A673 (cell line): Measurements from ENCODE around the gene GABARAPL2. TPM values are rescaled to one million over a fixed set of nuclear protein-coding genes. Genes with fewer than 3 reads are reported as not detected.
"Not testable (repeated sequence)": the region's sequence is repeated elsewhere in the genome, so short reads cannot be mapped to it uniquely, and the experiment has no call there.

Experiments used
- BruUV-seq: library from RNA; stranded (reverse); fragments of 400-500 nt; replicated peaks from 2 replicates; lab custom pipeline; 2021; lab: Mats Ljungman, UMichigan
- CTCF ChIA-PET: fragments of 300-600 bp; sonication (Branson Sonifier 250); formaldehyde crosslinking; loops from one replicate; lab custom pipeline; 2022; ENCODE audit warnings: antibody characterized with exemption; lab: Charles Lee
- POLR2A ChIA-PET: fragments of 300-600 bp; sonication (Branson Sonifier 250); formaldehyde crosslinking; loops from one replicate; lab custom pipeline; 2022; ENCODE audit warnings: antibody characterized with exemption; ENCODE audit not compliant: low non-redundant PET; lab: Charles Lee
- DNase-seq: peaks from one replicate; pipeline ENCODE4 v3.0.0-alpha.2; 2015; ENCODE audit warnings: low spot score
- H3K27ac ChIP-seq: fragments of 200-600 bp; sonication (generic); 2 replicates; pipeline ENCODE4 v1.5.1; 2016; ENCODE audit warnings: mixed run types, low read depth, mild to moderate bottlenecking, mixed read lengths, antibody characterized with exemption, low read length; ENCODE audit not compliant: poor library complexity, severe bottlenecking
- H3K27me3 ChIP-seq: fragments of 200-600 bp; sonication (generic); replicated peaks from 2 replicates; pipeline ENCODE4 v1.6.1; 2017; ENCODE audit warnings: mixed run types, low read depth, mild to moderate bottlenecking, mixed read lengths, antibody characterized with exemption, low read length; ENCODE audit not compliant: insufficient read depth, poor library complexity
- H3K36me3 ChIP-seq: fragments of 200-600 bp; sonication (generic); 2 replicates; pipeline ENCODE4 v1.6.1; 2016; ENCODE audit warnings: mixed run types, mild to moderate bottlenecking, mixed read lengths, antibody characterized with exemption, low read length; ENCODE audit not compliant: insufficient read depth, poor library complexity, severe bottlenecking
- H3K4me1 ChIP-seq: fragments of 200-600 bp; sonication (generic); 2 replicates; pipeline ENCODE4 v1.6.1; 2017; ENCODE audit warnings: mixed run types, mild to moderate bottlenecking, mixed read lengths, antibody characterized with exemption, low read length; ENCODE audit not compliant: insufficient read depth, poor library complexity, severe bottlenecking
- H3K4me3 ChIP-seq: fragments of 200-600 bp; sonication (generic); 2 replicates; pipeline ENCODE4 v1.5.1; 2016; ENCODE audit warnings: low read depth, mixed run types, mild to moderate bottlenecking, mixed read lengths, low read length; ENCODE audit not compliant: poor library complexity, severe bottlenecking
- H3K9me3 ChIP-seq: fragments of 200-600 bp; sonication (generic); 2 replicates; pipeline ENCODE4 v1.6.1; 2016; ENCODE audit warnings: mixed run types, low read depth, mild to moderate bottlenecking, mixed read lengths, antibody characterized with exemption, low read length; ENCODE audit not compliant: poor library complexity, severe bottlenecking
- EZH2 ChIP-seq: fragments of 200-600 bp; sonication (generic); IDR thresholded peaks from 2 replicates; pipeline ENCODE4 v1.6.1; 2017; ENCODE audit warnings: borderline replicate concordance, low read depth, mild to moderate bottlenecking, mixed read lengths, antibody characterized with exemption, low read length; ENCODE audit not compliant: poor library complexity, severe bottlenecking
- intact Hi-C: fragments of 100-400 bp; cut with micrococcal nuclease; formaldehyde crosslinking; loops from one replicate; pipeline ENCODE4 v1.10.0; 2022; ENCODE audit not compliant: unreplicated experiment
- total RNA-seq: library from RNA; stranded (reverse); gene quantifications from 2 replicates; pipeline ENCODE4 v1.2.3, GENCODE V29; 2021
- TF ChIP-seq, protein P1 (sequence below): fragments of 300-800, 200-600 bp; sonication (generic); conservative IDR thresholded peaks from 2 replicates; pipeline ENCODE4 v1.5.1; 2017; ENCODE audit warnings: low read depth, mild to moderate bottlenecking, antibody characterized with exemption, low read length, moderate library complexity, mixed read lengths

GABARAPL2 gene
- total RNA-seq, 1 experiment from 2014 or later: 95.4 TPM

DNA sequence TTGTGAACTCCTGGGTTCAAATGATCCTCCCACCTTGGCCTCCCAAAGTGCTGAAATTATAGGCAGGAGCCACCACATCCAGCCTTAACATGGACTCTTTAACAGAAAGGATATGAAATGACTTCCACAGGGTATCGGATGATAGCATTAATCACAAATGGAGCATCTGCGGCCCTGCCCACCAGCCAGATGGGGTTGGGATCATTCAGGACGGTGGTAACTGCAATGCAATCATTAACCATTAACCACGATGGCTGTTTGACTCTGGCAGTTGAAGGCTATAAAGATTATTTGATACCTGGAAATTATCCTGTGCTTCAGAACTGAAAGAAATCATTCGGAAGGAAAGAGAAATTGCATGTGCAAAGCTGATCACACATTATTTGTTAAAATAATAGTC lies 24.9 kb upstream of the GABARAPL2 start:
- CTCF ChIA-PET: no interaction called here
- no peaks in the 10 kb centered on the region for H3K4me1 ChIP-seq
- H3K9me3 ChIP-seq: no peaks in the 10 kb centered on the region
- intact Hi-C loops: no loop called here
- POLR2A ChIA-PET: no interaction called here
- no peak for DNase-seq
- no peak for TF ChIP-seq EZH2
- TF ChIP-seq, protein P1, sequence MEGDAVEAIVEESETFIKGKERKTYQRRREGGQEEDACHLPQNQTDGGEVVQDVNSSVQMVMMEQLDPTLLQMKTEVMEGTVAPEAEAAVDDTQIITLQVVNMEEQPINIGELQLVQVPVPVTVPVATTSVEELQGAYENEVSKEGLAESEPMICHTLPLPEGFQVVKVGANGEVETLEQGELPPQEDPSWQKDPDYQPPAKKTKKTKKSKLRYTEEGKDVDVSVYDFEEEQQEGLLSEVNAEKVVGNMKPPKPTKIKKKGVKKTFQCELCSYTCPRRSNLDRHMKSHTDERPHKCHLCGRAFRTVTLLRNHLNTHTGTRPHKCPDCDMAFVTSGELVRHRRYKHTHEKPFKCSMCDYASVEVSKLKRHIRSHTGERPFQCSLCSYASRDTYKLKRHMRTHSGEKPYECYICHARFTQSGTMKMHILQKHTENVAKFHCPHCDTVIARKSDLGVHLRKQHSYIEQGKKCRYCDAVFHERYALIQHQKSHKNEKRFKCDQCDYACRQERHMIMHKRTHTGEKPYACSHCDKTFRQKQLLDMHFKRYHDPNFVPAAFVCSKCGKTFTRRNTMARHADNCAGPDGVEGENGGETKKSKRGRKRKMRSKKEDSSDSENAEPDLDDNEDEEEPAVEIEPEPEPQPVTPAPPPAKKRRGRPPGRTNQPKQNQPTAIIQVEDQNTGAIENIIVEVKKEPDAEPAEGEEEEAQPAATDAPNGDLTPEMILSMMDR: no peak
- BruUV-seq: no TSS peak
- H3K4me3 ChIP-seq: no peak overlapping the region
- peaks cover 7% of the 10 kb centered on the region for H3K36me3 ChIP-seq
- no peak overlapping the region for H3K27ac ChIP-seq
- no peaks in the 10 kb centered on the region for H3K27me3 ChIP-seq

DNA sequence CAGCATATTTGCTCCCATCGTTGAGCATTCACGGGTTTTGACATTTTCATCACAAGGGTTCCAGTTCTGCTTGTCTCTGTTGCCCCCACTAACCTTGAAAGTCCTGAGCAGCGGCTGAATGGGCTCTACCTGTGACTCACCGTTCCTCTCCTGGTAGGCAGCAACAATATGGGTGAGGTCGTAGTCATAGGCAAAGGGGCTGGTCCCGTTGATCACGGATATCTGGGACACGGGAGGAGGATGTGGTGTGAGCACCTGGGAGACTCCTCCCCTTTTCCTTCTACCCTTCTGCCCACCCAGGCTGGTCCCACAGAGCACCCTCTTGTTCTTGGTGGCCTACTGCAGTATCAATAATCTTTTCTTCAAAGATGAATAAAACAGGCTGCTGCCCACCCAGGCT lies 23.7 kb upstream of the GABARAPL2 start:
- H3K27me3 ChIP-seq, H3K36me3 ChIP-seq, H3K4me3 ChIP-seq, H3K4me1 ChIP-seq, H3K9me3 ChIP-seq, DNase-seq, intact Hi-C loops, H3K27ac ChIP-seq, BruUV-seq: not testable (repeated sequence)
- CTCF ChIA-PET: interaction anchor here (0.7 kb wide), 1 partner anchor 25 kb away, joined by 3 read pairs; no protein-coding TSS in a partner anchor
- POLR2A ChIA-PET: interaction anchor here (0.6 kb wide), 1 partner anchor 48 kb away, joined by 3 read pairs; no protein-coding TSS in a partner anchor

DNA sequence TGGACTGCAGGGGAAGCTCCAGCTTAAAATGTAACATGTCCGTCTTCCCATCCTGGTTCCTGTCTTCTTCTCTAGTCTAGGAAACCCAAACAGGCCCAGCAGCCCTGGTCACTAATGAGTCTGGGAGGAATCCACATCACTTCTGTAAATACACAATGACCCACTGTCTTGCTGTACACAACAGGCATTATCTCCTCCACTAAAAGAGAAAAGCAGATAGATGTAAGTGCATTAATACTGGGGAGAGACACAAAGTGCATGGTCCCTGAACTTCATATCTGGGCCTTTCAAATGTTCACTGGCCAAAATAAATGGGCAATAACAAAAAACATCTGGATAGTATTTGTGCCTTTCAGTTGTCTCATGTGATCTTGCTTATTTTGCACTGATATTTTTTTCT lies 20.3 kb upstream of the GABARAPL2 start:
- H3K36me3 ChIP-seq, H3K9me3 ChIP-seq, H3K4me1 ChIP-seq, intact Hi-C loops, BruUV-seq, H3K27me3 ChIP-seq, H3K4me3 ChIP-seq, CTCF ChIA-PET, H3K27ac ChIP-seq, POLR2A ChIA-PET, DNase-seq: not testable (repeated sequence)

DNA sequence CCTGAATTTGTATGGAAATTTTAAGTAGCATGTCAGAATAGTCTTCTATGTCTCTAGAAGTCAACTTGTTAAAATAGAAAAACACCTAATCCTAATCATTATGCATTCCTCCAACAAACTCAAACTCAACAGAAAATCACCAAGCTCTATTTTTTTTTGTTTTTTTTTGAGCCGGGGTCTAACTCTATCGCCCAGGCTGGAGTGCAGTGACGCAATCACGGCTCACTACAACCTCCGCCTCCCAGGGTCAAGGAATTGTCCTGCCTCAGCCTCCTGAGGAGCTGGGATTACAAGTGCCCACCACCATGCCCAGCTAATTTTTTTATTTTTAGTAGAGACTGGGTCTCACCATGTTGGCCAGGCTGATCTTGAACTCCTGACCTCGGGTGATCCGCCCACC lies 19.9 kb upstream of the GABARAPL2 start:
- POLR2A ChIA-PET: no interaction called here
- DNase-seq: no peak
- no peak for TF ChIP-seq EZH2
- TF ChIP-seq, protein P1: no peak
- CTCF ChIA-PET: no interaction called here
- Histone ChIP-seq H3K4me3 (no peak overlapping the region), H3K27me3 (no peaks in the 10 kb centered on the region), H3K4me1 (no peaks in the 10 kb centered on the region), H3K27ac (no peak overlapping the region), H3K9me3 (no peaks in the 10 kb centered on the region), H3K36me3 (peaks cover 6% of the 10 kb centered on the region)
- BruUV-seq: no TSS peak
- intact Hi-C loops: no loop called here

DNA sequence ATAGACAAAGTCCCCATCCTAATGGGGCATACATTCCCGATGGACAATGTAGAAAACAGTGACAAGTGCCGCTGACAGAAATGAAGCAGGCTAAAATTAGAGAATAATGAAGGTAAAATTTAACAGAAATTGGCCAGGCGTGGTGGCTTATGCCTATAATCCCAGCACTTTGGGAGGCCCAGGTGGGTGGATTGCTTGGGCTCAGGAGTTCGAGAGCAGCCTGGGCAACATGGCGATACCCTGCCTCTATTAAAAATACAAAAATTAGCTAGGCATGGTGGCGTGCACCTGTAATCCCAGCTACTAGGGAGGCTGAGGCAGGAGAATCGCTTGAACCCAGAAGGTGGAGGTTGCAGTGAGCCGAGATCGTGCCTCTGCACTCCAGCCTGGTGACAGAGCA lies 17.7 kb upstream of the GABARAPL2 start:
- BruUV-seq, CTCF ChIA-PET, H3K27ac ChIP-seq, H3K4me1 ChIP-seq, H3K36me3 ChIP-seq, POLR2A ChIA-PET, H3K27me3 ChIP-seq, H3K4me3 ChIP-seq, DNase-seq, intact Hi-C loops, H3K9me3 ChIP-seq: not testable (repeated sequence)
